Transverse colon (tissue), 4 donors: ENCODE results near the gene MYLK. TPM values are rescaled to one million over a fixed set of nuclear protein-coding genes. Genes with fewer than 3 reads are reported as not detected.
A peak's percentile ranks its signal among the peaks of the same experiment; 100 is the strongest.

Experiments
- DNase-seq: peaks from one replicate; pipeline ENCODE4 v3.0.0-alpha.2; 2019
- H3K27ac ChIP-seq, 4 donors: fragments of 200-600 bp; sonication (generic); 2 replicates each; pipeline ENCODE4 v1.5.1; 2016 to 2018; ENCODE audit warnings: inconsistent platforms in 4 of 4
- H3K27me3 ChIP-seq: fragments of 200-600 bp; sonication (generic); 2 replicates; pipeline ENCODE4 v1.5.1; 2017; ENCODE audit warnings: inconsistent platforms
- H3K36me3 ChIP-seq, 4 donors: fragments of 200-600 bp; sonication (generic); 2 replicates each; pipeline ENCODE4 v1.5.1; 2017 to 2019; ENCODE audit warnings: inconsistent platforms in 4 of 4
- H3K4me1 ChIP-seq, 4 donors: fragments of 200-600 bp; sonication (generic); 2 replicates each; pipeline ENCODE4 v1.5.1; 2017 to 2020; ENCODE audit warnings: inconsistent platforms in 4 of 4
- H3K4me3 ChIP-seq, 4 donors: fragments of 200-600 bp; sonication (generic); 1 replicate in 1 of 4; 2 replicates in 3 of 4; pipeline versions ENCODE4 v1.5.1 to v1.6.1; 2017 to 2019; ENCODE audit warnings: inconsistent platforms in 4 of 4
- H3K9me3 ChIP-seq, 2 donors: fragments of 200-600 bp; sonication (generic); 2 replicates each; pipeline ENCODE4 v1.5.1; 2017 to 2019; ENCODE audit warnings: inconsistent platforms in 2 of 2
- EP300 ChIP-seq: sonication (generic); formaldehyde crosslinking; IDR thresholded peaks from one replicate; pipeline ENCODE4 v1.6.1; 2017; ENCODE audit warnings: antibody characterized with exemption, low read depth
- POLR2A ChIP-seq: fragments of 450-650 bp; IDR thresholded peaks from one replicate; pipeline ENCODE4 v1.6.1; 2016; ENCODE audit warnings: antibody characterized with exemption, mild to moderate bottlenecking, moderate library complexity
- POLR2AphosphoS5 ChIP-seq, 3 donors: sonication (generic); formaldehyde crosslinking; IDR thresholded peaks; one replicate each; pipeline ENCODE4 v1.6.1; 2016; ENCODE audit warnings: antibody characterized with exemption in 3 of 3
- WGBS, 2 donors: methylation state at CpG; one replicate each; pipeline ENCODE4 v1.1.5; 2018; ENCODE audit warnings: low coverage in 1 of 2; 5-methylcytosine and 5-hydroxymethylcytosine counted together
- in situ Hi-C, 4 donors: fragments of 200-750 bp; cut with MboI; loops; one replicate each; pipeline versions ENCODE4 v1.15.0 to v1.15.1; 2017; ENCODE audit warnings: low sequenced_read_pairs in 3 of 4, low pct_ligation_motif_present in 1 of 4, low pct_unique_long_range_greater_than_20kb in 1 of 4
- intact Hi-C: fragments of 100-400 bp; cut with DNase I; formaldehyde crosslinking; loops from one replicate; pipeline ENCODE4 v1.15.1; 2023; ENCODE audit warnings: low total_unique reads
- total RNA-seq, 4 donors: library from RNA; depleted of rRNA; stranded (reverse); fragments of >200 nt; gene quantifications; one replicate each; pipeline ENCODE4 v1.1.0, GENCODE V29; 2016
- TF ChIP-seq, protein P1 (sequence below), 5 experiments: fragments of 200-600 bp in 3 of 5; fragments of 450-650 bp in 2 of 5; sonication (generic) in 3 of 5; IDR thresholded peaks; 1 replicate in 2 of 5; 2 replicates in 3 of 5; pipeline ENCODE4 v1.5.1; 2016 to 2017; ENCODE audit warnings: antibody characterized with exemption in 5 of 5, inconsistent platforms in 3 of 5, mild to moderate bottlenecking in 2 of 5, moderate library complexity in 1 of 5

MYLK gene
- total RNA-seq, 4 donors from 2014 or later: 230 to 527 (median 349) TPM

DNA sequence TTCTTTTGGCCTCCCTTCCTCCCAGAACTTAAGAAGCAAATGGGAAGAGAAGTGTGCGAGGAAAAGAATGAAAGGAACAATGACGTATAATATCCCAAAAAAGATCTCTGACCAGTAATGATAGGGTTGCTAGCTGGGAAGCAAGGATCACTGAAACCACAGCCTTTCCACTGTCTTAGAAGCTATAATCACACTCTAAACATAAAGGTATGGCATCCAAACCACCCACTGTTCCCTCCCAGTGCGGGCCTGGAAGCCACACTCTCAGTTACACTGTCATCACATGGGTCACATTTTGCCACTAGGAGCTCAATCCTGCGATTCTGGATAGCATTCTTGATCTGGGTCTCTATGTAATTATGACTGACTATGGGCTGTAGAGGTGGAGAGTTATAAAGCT lies 167.7 kb downstream of the MYLK start:
- in situ Hi-C loops (loop anchor here (5.0 to 10.0 kb wide), 3 partner anchors 62 to 72 kb away; no protein-coding TSS in a partner anchor), intact Hi-C loops (no loop called here)
- H3K27ac ChIP-seq: no peak overlapping the region
- TF ChIP-seq, protein P1, sequence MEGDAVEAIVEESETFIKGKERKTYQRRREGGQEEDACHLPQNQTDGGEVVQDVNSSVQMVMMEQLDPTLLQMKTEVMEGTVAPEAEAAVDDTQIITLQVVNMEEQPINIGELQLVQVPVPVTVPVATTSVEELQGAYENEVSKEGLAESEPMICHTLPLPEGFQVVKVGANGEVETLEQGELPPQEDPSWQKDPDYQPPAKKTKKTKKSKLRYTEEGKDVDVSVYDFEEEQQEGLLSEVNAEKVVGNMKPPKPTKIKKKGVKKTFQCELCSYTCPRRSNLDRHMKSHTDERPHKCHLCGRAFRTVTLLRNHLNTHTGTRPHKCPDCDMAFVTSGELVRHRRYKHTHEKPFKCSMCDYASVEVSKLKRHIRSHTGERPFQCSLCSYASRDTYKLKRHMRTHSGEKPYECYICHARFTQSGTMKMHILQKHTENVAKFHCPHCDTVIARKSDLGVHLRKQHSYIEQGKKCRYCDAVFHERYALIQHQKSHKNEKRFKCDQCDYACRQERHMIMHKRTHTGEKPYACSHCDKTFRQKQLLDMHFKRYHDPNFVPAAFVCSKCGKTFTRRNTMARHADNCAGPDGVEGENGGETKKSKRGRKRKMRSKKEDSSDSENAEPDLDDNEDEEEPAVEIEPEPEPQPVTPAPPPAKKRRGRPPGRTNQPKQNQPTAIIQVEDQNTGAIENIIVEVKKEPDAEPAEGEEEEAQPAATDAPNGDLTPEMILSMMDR (IDR thresholded peaks at IDR 0.05): no peak
- no peak for TF ChIP-seq POLR2AphosphoS5 (IDR thresholded peaks at IDR 0.05)
- no peak for TF ChIP-seq POLR2A
- TF ChIP-seq EP300: no peak
- no peaks in the 10 kb centered on the region for H3K36me3 ChIP-seq
- H3K27me3 ChIP-seq: no peaks in the 10 kb centered on the region
- peaks cover 5 to 18% (median 8%) of the 10 kb centered on the region in 4 donors for H3K4me1 ChIP-seq
- no peak for DNase-seq
- no peak overlapping the region for H3K4me3 ChIP-seq
- H3K9me3 ChIP-seq: no peaks in the 10 kb centered on the region
- WGBS, 2 donors: 83 to 100% methylated on average over 1 to 4 of the region's 4 CpGs

DNA sequence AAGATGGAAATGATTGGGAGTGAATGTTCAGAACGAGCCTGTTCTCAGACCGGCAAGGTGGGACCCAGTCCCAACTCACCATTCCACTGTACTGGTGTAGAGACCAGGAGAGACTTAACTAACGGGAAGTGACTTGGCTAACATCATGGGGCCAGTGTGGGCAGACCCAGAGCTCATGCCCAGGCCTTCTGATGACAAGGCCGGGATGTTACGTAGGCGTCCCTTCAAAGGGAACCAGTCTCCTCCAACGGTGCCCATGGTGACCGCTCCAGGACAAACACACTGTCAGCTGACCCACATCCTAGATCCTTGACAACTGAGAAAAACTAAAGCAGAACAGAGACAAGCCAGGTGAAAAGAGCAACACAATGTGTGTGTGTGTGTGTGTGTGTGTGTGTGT lies 170.9 kb downstream of the MYLK start:
- peak overlapping the region in 1 of 4 donors; percentile 17 for H3K27ac ChIP-seq
- no peaks in the 10 kb centered on the region for H3K36me3 ChIP-seq
- peaks cover 0 to 4% (median 0%) of the 10 kb centered on the region in 4 donors for H3K4me1 ChIP-seq
- no peaks in the 10 kb centered on the region for H3K9me3 ChIP-seq
- 77 to 81% methylated on average over 3 to 8 of the region's 8 CpGs for WGBS, 2 donors
- intact Hi-C loops (no loop called here), in situ Hi-C loops (loop anchor here in 2 of 4 donors (10.0 kb wide), 2 partner anchors 58 to 68 kb away; no protein-coding TSS in a partner anchor)
- no peaks in the 10 kb centered on the region for H3K27me3 ChIP-seq
- TF ChIP-seq POLR2AphosphoS5 (IDR thresholded peaks at IDR 0.05) (no peak), POLR2A (no peak), EP300 (no peak)
- TF ChIP-seq, protein P1 (IDR thresholded peaks at IDR 0.05): no peak
- DNase-seq: no peak
- no peak overlapping the region for H3K4me3 ChIP-seq

DNA sequence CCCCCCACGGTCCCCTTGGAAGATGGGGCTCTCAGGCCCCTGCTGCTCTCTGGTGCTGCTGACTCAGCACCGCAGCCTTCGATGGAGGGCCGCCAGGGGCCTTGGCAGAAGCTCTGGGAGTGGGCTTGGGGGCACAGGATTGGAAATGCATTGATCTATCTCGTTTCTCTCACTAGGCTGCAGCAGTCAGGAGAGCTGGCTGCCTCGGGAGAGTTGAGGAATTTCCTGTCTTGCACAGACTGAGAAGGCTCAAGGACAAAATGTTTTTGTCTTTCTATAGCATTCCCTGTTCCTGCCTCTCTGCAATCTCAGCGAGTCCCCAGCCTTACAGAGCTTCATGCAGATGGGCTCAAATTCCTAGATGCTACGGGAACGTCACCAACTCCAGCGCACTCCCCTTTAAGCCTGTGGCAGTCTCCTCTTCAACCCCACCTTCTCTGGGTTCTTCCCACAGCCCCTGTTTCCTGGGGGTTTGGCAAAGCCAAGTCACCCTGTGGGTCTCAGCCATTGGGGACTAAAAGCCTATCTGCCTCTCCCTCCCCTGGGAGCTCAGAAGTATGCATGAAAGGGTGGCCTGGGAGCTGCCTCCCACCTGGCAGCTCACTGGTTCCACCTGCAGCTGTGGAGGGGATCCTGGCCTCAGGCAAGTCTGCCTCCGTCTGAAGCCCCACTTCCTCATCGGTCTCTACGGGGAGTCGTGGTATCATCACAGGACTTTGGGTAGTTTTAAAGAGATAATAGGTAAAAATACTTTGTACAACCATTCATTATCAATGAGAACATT lies 171.9 kb downstream of the MYLK start:
- TF ChIP-seq, protein P1 (IDR thresholded peaks at IDR 0.05): no peak
- TF ChIP-seq POLR2AphosphoS5 (IDR thresholded peaks at IDR 0.05) (no peak), POLR2A (no peak), EP300 (no peak)
- no peak for DNase-seq

DNA sequence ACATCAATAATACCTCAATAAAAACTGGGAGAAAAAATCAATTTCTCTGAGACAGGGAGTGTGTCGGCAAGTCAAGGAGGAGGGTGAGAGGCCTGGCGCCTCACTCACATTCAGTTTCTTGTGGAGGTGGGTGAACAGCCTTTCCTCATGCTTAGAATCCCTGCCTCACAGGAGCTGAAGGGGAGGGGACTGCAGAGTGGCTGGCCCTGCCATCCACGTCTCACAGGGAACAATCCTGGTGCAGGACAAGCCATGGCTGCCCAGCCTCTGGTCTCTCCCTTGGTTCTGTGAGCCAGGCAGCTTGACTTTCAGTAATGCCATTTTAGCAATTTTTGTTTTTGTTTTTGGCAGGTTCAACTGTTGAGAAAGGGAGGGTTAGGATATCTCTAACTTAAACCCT lies 172.8 kb downstream of the MYLK start:
- Histone ChIP-seq H3K36me3 (no peaks in the 10 kb centered on the region), H3K9me3 (no peaks in the 10 kb centered on the region), H3K4me1 (peaks cover 0 to 4% (median 0%) of the 10 kb centered on the region in 4 donors), H3K27me3 (no peaks in the 10 kb centered on the region), H3K27ac (no peak overlapping the region), H3K4me3 (no peak overlapping the region)
- 91 to 100% methylated on average over 3 of the region's 3 CpGs for WGBS, 2 donors
- intact Hi-C loops: no loop called here
- in situ Hi-C loops: loop anchor here in 2 of 4 donors (10.0 kb wide), 2 partner anchors 57 to 67 kb away; no protein-coding TSS in a partner anchor
- TF ChIP-seq POLR2A: no peak
- TF ChIP-seq POLR2AphosphoS5 (IDR thresholded peaks at IDR 0.05): no peak
- no peak for TF ChIP-seq EP300
- TF ChIP-seq, protein P1 (IDR thresholded peaks at IDR 0.05): no peak
- DNase-seq: no peak

More for the DNA sequence above, 171.9 kb downstream of the MYLK start:
- Histone ChIP-seq H3K4me3 (no peak overlapping the region), H3K27ac (peak overlapping the region in 1 of 4 donors; percentile 36), H3K27me3 (no peaks in the 10 kb centered on the region), H3K4me1 (peaks cover 0 to 4% (median 0%) of the 10 kb centered on the region in 4 donors), H3K9me3 (no peaks in the 10 kb centered on the region), H3K36me3 (no peaks in the 10 kb centered on the region)
- 70 to 93% methylated on average over 3 to 14 of the region's 14 CpGs for WGBS, 2 donors
- in situ Hi-C loops (loop anchor here in 2 of 4 donors (10.0 kb wide), 2 partner anchors 57 to 67 kb away; no protein-coding TSS in a partner anchor), intact Hi-C loops (no loop called here)
